ENCODE data around the gene ACOXL. TPM values are rescaled to one million over a fixed set of nuclear protein-coding genes. Genes with fewer than 3 reads are reported as not detected.
"Not testable (repeated sequence)": the region's sequence is repeated elsewhere in the genome, so short reads cannot be mapped to it uniquely, and the experiment has no call there.

The ACOXL gene
- total and polyA plus RNA-seq, 5 donors from 2014 or later, result 0.17 TPM; not detected in 4

DNA sequence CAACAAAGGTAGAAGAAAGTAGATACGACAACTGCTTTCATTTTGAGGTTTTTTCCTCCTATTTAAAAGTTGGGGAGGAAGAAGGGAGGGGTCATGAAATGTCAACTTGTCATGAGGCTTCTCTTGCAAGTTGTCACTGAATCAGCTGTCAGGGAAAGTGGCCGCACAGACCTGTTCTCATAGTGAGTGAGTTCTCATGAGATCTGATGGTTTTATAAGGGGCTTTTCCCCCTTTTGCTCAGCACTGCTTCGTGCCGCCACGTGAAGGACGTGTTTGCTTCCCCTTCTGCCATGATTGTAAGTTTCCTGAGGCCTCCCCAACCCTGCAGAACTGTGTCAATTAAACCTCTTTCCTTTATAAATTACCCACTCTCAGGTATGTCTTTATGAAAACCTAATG is 312.9 kb downstream of the ACOXL start:
- Mint-ChIP-seq H3K27me3 (peaks cover 22% of the 10 kb centered on the region), H3K4me1 (peaks cover 0 to 21% (median 10%) of the 10 kb centered on the region in 4 donors)
- H3K27ac Mint-ChIP-seq; H3K27ac ChIP-seq (ENCODE audit: insufficient read depth, low read length, poor library complexity, severe bottlenecking); H3K36me3 ChIP-seq (ENCODE audit: control insufficient read depth, insufficient read depth, low read length); DNase-seq; H3K36me3 Mint-ChIP-seq; H3K9me3 ChIP-seq (ENCODE audit: control insufficient read depth in 2 of 2, low read length in 2 of 2); ATAC-seq (ENCODE audit: low read depth in 2 of 2); H3K27me3 ChIP-seq (ENCODE audit: control insufficient read depth, insufficient read depth, low read length); H3K4me1 ChIP-seq (ENCODE audit: control insufficient read depth, insufficient read depth, low read length, poor library complexity, severe bottlenecking); H3K9me3 Mint-ChIP-seq; H3K4me3 ChIP-seq (ENCODE audit: low read depth, low read length); H3K4me3 Mint-ChIP-seq: not testable (repeated sequence)

DNA sequence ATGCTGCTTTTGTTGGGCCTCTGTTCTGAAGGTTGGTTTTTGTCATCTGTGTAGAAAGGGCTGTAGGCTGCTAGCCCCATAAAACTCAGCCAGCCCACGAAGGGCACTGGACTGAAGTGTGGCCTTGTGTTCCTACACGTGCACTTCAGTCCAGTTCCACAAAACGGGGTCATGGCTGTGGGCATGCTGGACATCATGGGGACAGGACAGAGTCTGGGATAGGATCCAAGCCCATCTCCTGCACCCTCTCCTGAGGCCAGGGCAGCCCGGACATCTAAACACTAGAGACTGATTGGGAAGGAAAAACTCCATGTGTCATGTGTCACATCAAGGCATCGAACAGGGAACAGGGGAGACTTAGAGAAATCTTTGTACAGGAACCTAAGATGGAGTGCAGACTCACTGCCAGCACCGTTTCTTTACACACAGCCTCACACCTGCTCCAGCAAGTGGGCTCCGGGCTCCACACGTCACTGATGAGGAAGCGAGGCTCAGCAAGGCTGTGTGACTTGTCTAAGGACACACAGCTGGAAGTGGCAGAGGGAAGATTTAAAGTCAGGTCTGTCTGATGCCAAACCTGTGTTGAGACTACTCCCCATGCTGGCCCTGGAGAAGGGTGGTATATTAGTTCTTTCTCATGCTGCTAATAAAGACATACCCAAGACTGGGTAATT is 313.5 kb downstream of the ACOXL start:
- Mint-ChIP-seq H3K27me3 (peaks cover 22% of the 10 kb centered on the region), H3K27ac (no peak overlapping the region), H3K36me3 (no peaks in the 10 kb centered on the region), H3K9me3 (peaks cover 0 to 6% (median 0%) of the 10 kb centered on the region in 7 donors), H3K4me3 (no peak overlapping the region), H3K4me1 (peaks cover 0 to 25% (median 14%) of the 10 kb centered on the region in 4 donors)
- Histone ChIP-seq H3K36me3 (ENCODE audit: control insufficient read depth, insufficient read depth, low read length) (no peaks in the 10 kb centered on the region), H3K27ac (ENCODE audit: insufficient read depth, low read length, poor library complexity, severe bottlenecking) (no peak overlapping the region), H3K4me1 (ENCODE audit: control insufficient read depth, insufficient read depth, low read length, poor library complexity, severe bottlenecking) (no peaks in the 10 kb centered on the region), H3K4me3 (ENCODE audit: low read depth, low read length) (no peak overlapping the region), H3K27me3 (ENCODE audit: control insufficient read depth, insufficient read depth, low read length) (peaks cover 9% of the 10 kb centered on the region), H3K9me3 (ENCODE audit: control insufficient read depth in 2 of 2, low read length in 2 of 2) (no peaks in the 10 kb centered on the region)
- DNase-seq (no peak), ATAC-seq (ENCODE audit: low read depth in 2 of 2) (no peak)

- no peak overlapping the region for H3K4me3 ChIP-seq (ENCODE audit: low read depth, low read length)
- peaks cover 0 to 6% (median 0%) of the 10 kb centered on the region in 7 donors for H3K9me3 Mint-ChIP-seq
- no peaks in the 10 kb centered on the region for H3K4me1 ChIP-seq (ENCODE audit: control insufficient read depth, insufficient read depth, low read length, poor library complexity, severe bottlenecking)
- H3K4me3 Mint-ChIP-seq, result peak overlapping the region in 1 of 4 donors; percentile 38
- H3K27me3 Mint-ChIP-seq, result peaks cover 24% of the 10 kb centered on the region
- H3K27ac ChIP-seq (ENCODE audit: insufficient read depth, low read length, poor library complexity, severe bottlenecking), result no peak overlapping the region
- peaks cover 0 to 28% (median 17%) of the 10 kb centered on the region in 4 donors for H3K4me1 Mint-ChIP-seq
- H3K36me3 Mint-ChIP-seq, result no peaks in the 10 kb centered on the region
- H3K9me3 ChIP-seq (ENCODE audit: control insufficient read depth in 2 of 2, low read length in 2 of 2), result no peaks in the 10 kb centered on the region
- no peak overlapping the region for H3K27ac Mint-ChIP-seq
- no peaks in the 10 kb centered on the region for H3K36me3 ChIP-seq (ENCODE audit: control insufficient read depth, insufficient read depth, low read length)
- DNase-seq (no peak), ATAC-seq (ENCODE audit: low read depth in 2 of 2) (no peak)
- H3K27me3 ChIP-seq (ENCODE audit: control insufficient read depth, insufficient read depth, low read length), result peaks cover 9% of the 10 kb centered on the region
These were observed 314.3 kb downstream of the ACOXL start for GRCh38 chr2:111046670-111047069.

DNA sequence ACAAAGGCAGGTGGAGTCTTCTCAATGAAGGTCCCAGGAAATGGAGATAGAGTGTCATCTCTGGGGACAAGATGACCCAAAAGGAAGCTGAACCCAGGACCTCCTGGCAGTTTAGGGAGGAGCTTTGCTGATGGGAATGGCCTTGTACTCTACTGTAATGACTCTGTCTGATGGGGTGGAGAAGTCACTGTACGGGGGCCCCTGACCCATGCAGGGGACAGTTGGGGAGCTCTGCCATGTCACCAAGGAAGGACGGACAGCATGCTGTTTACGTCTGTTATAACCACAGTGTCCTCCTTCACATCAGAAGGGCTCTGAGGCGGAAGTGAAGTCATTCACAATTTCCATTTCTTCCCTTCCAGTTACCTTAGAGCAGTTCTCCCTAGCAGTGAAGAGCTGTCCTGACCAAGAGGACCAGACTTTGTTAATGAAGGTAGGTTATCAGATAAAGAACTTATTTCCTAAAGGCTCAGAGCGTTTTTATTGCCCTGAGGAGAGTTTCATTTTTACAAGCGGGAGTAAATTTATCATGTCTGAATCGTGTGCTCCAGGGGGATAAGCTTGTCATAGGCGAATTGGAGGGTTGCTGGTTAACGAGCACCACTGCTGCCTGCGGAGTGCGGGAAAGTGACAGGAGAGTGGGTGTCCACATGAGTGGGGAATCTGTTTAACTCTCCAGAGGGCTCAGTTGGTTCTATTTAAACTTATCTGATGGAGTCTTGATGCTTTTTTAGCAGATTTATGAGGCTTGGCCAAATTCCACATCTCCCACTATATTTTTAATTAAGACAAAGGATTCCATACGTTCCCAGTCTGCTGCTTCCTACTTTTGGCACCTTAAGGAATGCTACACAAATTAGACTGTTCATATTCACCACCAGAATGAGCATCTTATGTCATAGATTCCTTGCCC is 316.7 kb downstream of the ACOXL start:
- peaks cover 0 to 17% (median 10%) of the 10 kb centered on the region in 4 donors for H3K4me1 Mint-ChIP-seq

GRCh38 chr2:111049792-111050640 is 317.6 kb downstream of the ACOXL start:
- H3K4me1 ChIP-seq (ENCODE audit: control insufficient read depth, insufficient read depth, low read length, poor library complexity, severe bottlenecking), result no peaks in the 10 kb centered on the region
- ATAC-seq (ENCODE audit: low read depth in 2 of 2) (no peak), DNase-seq (no peak)
- Mint-ChIP-seq H3K27ac (peak overlapping the region in 1 of 3 donors; percentile 2), H3K4me1 (peaks cover 0 to 23% (median 13%) of the 10 kb centered on the region in 4 donors), H3K27me3 (peaks cover 38% of the 10 kb centered on the region), H3K4me3 (no peak overlapping the region), H3K9me3 (peaks cover 0 to 4% (median 0%) of the 10 kb centered on the region in 7 donors), H3K36me3 (no peaks in the 10 kb centered on the region)
- H3K4me3 ChIP-seq (ENCODE audit: low read depth, low read length), result no peak overlapping the region
- H3K9me3 ChIP-seq (ENCODE audit: control insufficient read depth in 2 of 2, low read length in 2 of 2), result no peaks in the 10 kb centered on the region
- H3K27me3 ChIP-seq (ENCODE audit: control insufficient read depth, insufficient read depth, low read length), result peaks cover 12% of the 10 kb centered on the region
- no peaks in the 10 kb centered on the region for H3K36me3 ChIP-seq (ENCODE audit: control insufficient read depth, insufficient read depth, low read length)
- H3K27ac ChIP-seq (ENCODE audit: insufficient read depth, low read length, poor library complexity, severe bottlenecking), result no peak overlapping the region

More for the DNA sequence above, 316.7 kb downstream of the ACOXL start:
- H3K27ac ChIP-seq (ENCODE audit: insufficient read depth, low read length, poor library complexity, severe bottlenecking), result no peak overlapping the region
- H3K36me3 Mint-ChIP-seq, result no peaks in the 10 kb centered on the region
- no peak overlapping the region for H3K4me3 ChIP-seq (ENCODE audit: low read depth, low read length)
- H3K27me3 Mint-ChIP-seq, result peaks cover 33% of the 10 kb centered on the region
- no peaks in the 10 kb centered on the region for H3K4me1 ChIP-seq (ENCODE audit: control insufficient read depth, insufficient read depth, low read length, poor library complexity, severe bottlenecking)
- no peak overlapping the region for H3K4me3 Mint-ChIP-seq
- DNase-seq (no peak), ATAC-seq (ENCODE audit: low read depth in 2 of 2) (no peak)
- H3K27me3 ChIP-seq (ENCODE audit: control insufficient read depth, insufficient read depth, low read length), result peaks cover 11% of the 10 kb centered on the region
- no peak overlapping the region for H3K27ac Mint-ChIP-seq
- H3K9me3 Mint-ChIP-seq, result peaks cover 0 to 5% (median 0%) of the 10 kb centered on the region in 7 donors
- no peaks in the 10 kb centered on the region for H3K9me3 ChIP-seq (ENCODE audit: control insufficient read depth in 2 of 2, low read length in 2 of 2)
- H3K36me3 ChIP-seq (ENCODE audit: control insufficient read depth, insufficient read depth, low read length), result no peaks in the 10 kb centered on the region

- Histone ChIP-seq H3K36me3 (ENCODE audit: control insufficient read depth, insufficient read depth, low read length) (no peaks in the 10 kb centered on the region), H3K27me3 (ENCODE audit: control insufficient read depth, insufficient read depth, low read length) (peaks cover 14% of the 10 kb centered on the region), H3K27ac (ENCODE audit: insufficient read depth, low read length, poor library complexity, severe bottlenecking) (no peak overlapping the region), H3K4me1 (ENCODE audit: control insufficient read depth, insufficient read depth, low read length, poor library complexity, severe bottlenecking) (no peaks in the 10 kb centered on the region), H3K9me3 (ENCODE audit: control insufficient read depth in 2 of 2, low read length in 2 of 2) (no peaks in the 10 kb centered on the region), H3K4me3 (ENCODE audit: low read depth, low read length) (no peak overlapping the region)
- Mint-ChIP-seq H3K9me3 (peaks cover 0 to 2% (median 0%) of the 10 kb centered on the region in 7 donors), H3K4me1 (peaks cover 0 to 27% (median 17%) of the 10 kb centered on the region in 4 donors), H3K27me3 (peaks cover 42% of the 10 kb centered on the region), H3K4me3 (peak overlapping the region in 1 of 4 donors; percentile 44), H3K36me3 (no peaks in the 10 kb centered on the region), H3K27ac (peak overlapping the region in 1 of 3 donors; percentile 2)
- ATAC-seq (ENCODE audit: low read depth in 2 of 2) (no peak), DNase-seq (no peak)
These were observed 318.5 kb downstream of the ACOXL start for GRCh38 chr2:111050701-111051376.

- Histone ChIP-seq H3K9me3 (ENCODE audit: control insufficient read depth in 2 of 2, low read length in 2 of 2) (no peaks in the 10 kb centered on the region), H3K27ac (ENCODE audit: insufficient read depth, low read length, poor library complexity, severe bottlenecking) (no peak overlapping the region), H3K27me3 (ENCODE audit: control insufficient read depth, insufficient read depth, low read length) (peaks cover 14% of the 10 kb centered on the region), H3K4me1 (ENCODE audit: control insufficient read depth, insufficient read depth, low read length, poor library complexity, severe bottlenecking) (no peaks in the 10 kb centered on the region), H3K4me3 (ENCODE audit: low read depth, low read length) (no peak overlapping the region), H3K36me3 (ENCODE audit: control insufficient read depth, insufficient read depth, low read length) (no peaks in the 10 kb centered on the region)
- H3K9me3 Mint-ChIP-seq, result peaks cover 0 to 1% (median 0%) of the 10 kb centered on the region in 7 donors
- H3K27ac Mint-ChIP-seq, result no peak overlapping the region
- H3K36me3 Mint-ChIP-seq, result no peaks in the 10 kb centered on the region
- H3K4me3 Mint-ChIP-seq, result no peak overlapping the region
- peaks cover 47% of the 10 kb centered on the region for H3K27me3 Mint-ChIP-seq
- DNase-seq (no peak), ATAC-seq (ENCODE audit: low read depth in 2 of 2) (no peak)
- peaks cover 0 to 27% (median 17%) of the 10 kb centered on the region in 4 donors for H3K4me1 Mint-ChIP-seq
These were observed 320.2 kb downstream of the ACOXL start for GRCh38 chr2:111052621-111053020.
